Measurements from ENCODE around the gene ESYT3. TPM values are rescaled to one million over a fixed set of nuclear protein-coding genes. Genes with fewer than 3 reads are reported as not detected.

Gene ESYT3, protein sequence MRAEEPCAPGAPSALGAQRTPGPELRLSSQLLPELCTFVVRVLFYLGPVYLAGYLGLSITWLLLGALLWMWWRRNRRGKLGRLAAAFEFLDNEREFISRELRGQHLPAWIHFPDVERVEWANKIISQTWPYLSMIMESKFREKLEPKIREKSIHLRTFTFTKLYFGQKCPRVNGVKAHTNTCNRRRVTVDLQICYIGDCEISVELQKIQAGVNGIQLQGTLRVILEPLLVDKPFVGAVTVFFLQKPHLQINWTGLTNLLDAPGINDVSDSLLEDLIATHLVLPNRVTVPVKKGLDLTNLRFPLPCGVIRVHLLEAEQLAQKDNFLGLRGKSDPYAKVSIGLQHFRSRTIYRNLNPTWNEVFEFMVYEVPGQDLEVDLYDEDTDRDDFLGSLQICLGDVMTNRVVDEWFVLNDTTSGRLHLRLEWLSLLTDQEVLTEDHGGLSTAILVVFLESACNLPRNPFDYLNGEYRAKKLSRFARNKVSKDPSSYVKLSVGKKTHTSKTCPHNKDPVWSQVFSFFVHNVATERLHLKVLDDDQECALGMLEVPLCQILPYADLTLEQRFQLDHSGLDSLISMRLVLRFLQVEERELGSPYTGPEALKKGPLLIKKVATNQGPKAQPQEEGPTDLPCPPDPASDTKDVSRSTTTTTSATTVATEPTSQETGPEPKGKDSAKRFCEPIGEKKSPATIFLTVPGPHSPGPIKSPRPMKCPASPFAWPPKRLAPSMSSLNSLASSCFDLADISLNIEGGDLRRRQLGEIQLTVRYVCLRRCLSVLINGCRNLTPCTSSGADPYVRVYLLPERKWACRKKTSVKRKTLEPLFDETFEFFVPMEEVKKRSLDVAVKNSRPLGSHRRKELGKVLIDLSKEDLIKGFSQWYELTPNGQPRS
- total RNA-seq = under 1 TPM; 0.43 to 0.50 TPM

DNA sequence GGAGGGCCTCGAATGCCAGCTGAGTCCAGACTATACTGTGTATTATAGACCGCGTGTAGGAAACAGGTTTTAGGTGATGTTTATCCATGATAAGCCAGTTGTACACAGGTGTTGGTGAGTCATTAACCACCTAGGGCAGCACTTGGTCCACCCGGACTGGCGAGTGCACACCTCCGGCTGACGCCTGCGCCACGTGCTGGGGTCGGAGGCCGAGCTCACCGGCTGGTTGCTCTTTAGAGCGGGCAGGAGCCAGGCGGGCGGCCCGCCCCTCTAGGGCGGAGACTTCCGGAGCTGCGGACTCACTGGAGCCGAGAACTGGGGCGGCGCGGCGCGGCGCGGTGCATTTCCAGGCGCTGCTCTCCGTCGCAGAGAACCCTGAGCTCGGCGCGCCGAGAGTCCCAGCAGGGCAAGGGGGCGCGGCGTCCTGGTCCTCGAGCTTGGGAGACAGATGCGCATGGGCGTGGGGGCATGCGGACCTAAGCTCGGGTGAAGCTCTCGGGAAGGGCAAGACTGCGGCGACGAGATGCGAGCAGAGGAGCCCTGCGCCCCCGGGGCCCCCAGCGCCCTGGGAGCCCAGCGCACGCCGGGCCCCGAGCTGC, at the start of gene ESYT3:
ESYT3 (plus strand) TSS at position 341 of the 599 bp plus-strand sequence; CDS start at position 524, 183 bp downstream.
- Mint-ChIP-seq H3K4me1 (peaks cover 15% of the 10 kb centered on the region), H3K27me3 (peaks cover 52% of the 10 kb centered on the region), H3K36me3 (ENCODE audit: low read depth) (no peaks in the 10 kb centered on the region), H3K27ac (no peak within 1 kb of the TSS), H3K4me3 (peak within 1 kb of the TSS; percentile 72), H3K9me3 (no peaks in the 10 kb centered on the region)
- CTCF ChIA-PET = interaction anchor here (0.6 to 2.2 kb wide), 11 partner anchors 12 to 502 kb away, joined by 3 to 18 read pairs (median 4); partner anchors contain the start of gene CEP70
- POLR2A ChIA-PET = interaction anchor here (0.6 to 2.0 kb wide), 7 partner anchors 16 to 481 kb away, joined by 3 to 6 read pairs (median 3); partner anchors contain the start of gene CEP70
- peak; percentile 72 for DNase-seq

GRCh38 chr3:138384976-138385375, 49.4 kb upstream of the ESYT3 start:
- no peaks in the 10 kb centered on the region for H3K36me3 Mint-ChIP-seq (ENCODE audit: low read depth)
- H3K4me3 Mint-ChIP-seq = no peak overlapping the region
- POLR2A ChIA-PET = no interaction called here
- peaks cover 12% of the 10 kb centered on the region for H3K27me3 Mint-ChIP-seq
- H3K9me3 Mint-ChIP-seq = no peaks in the 10 kb centered on the region
- no peak for DNase-seq
- CTCF ChIA-PET = no interaction called here
- H3K27ac Mint-ChIP-seq = no peak overlapping the region
- H3K4me1 Mint-ChIP-seq = no peaks in the 10 kb centered on the region

GRCh38 chr3:138389144-138389601, 45.2 kb upstream of the ESYT3 start:
- no peak for DNase-seq
- H3K36me3 Mint-ChIP-seq (ENCODE audit: low read depth) = no peaks in the 10 kb centered on the region

GRCh38 chr3:138389841-138390581, 44.4 kb upstream of the ESYT3 start:
- no peaks in the 10 kb centered on the region for H3K36me3 Mint-ChIP-seq (ENCODE audit: low read depth)
- H3K4me1 Mint-ChIP-seq = no peaks in the 10 kb centered on the region
- no peaks in the 10 kb centered on the region for H3K9me3 Mint-ChIP-seq
- H3K27me3 Mint-ChIP-seq = peaks cover 2% of the 10 kb centered on the region
- no peak overlapping the region for H3K27ac Mint-ChIP-seq
- ChIA-PET POLR2A (no interaction called here), CTCF (no interaction called here)
- no peak for DNase-seq
- H3K4me3 Mint-ChIP-seq = no peak overlapping the region

More at GRCh38 chr3:138389144-138389601, 45.2 kb upstream of the ESYT3 start:
- ChIA-PET CTCF (no interaction called here), POLR2A (no interaction called here)
- H3K9me3 Mint-ChIP-seq = no peaks in the 10 kb centered on the region
- no peaks in the 10 kb centered on the region for H3K4me1 Mint-ChIP-seq
- no peak overlapping the region for H3K4me3 Mint-ChIP-seq
- H3K27me3 Mint-ChIP-seq = peaks cover 9% of the 10 kb centered on the region
- H3K27ac Mint-ChIP-seq = no peak overlapping the region

GRCh38 chr3:138390582-138390932, 43.9 kb upstream of the ESYT3 start:
- ChIA-PET CTCF (no interaction called here), POLR2A (no interaction called here)
- Mint-ChIP-seq H3K27ac (no peak overlapping the region), H3K27me3 (peaks cover 2% of the 10 kb centered on the region), H3K4me3 (no peak overlapping the region), H3K36me3 (ENCODE audit: low read depth) (no peaks in the 10 kb centered on the region), H3K4me1 (no peaks in the 10 kb centered on the region), H3K9me3 (no peaks in the 10 kb centered on the region)
- no peak for DNase-seq

DNA sequence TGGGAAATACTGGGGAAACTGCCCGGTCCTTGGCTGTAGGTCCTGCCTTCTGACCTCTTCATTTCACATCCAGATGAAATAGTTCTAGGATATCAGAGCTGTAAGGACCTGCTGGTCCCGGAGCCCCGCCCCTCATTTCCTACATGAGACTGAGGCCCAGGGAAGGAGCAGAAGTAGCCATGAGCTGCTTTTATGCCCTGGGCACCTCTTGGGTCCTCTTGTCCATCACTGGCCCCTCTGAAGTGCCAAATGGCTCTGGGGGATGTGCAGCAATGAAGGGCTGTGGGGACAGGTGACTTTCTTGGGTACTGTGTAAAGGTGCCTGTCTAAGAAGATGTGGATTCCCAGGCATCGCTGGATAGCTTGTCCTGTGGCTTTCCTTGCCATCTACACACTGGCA, 40.3 kb upstream of the ESYT3 start:
- no peak for DNase-seq
- no peaks in the 10 kb centered on the region for H3K36me3 Mint-ChIP-seq (ENCODE audit: low read depth)
- H3K4me3 Mint-ChIP-seq = no peak overlapping the region
- peaks cover 4% of the 10 kb centered on the region for H3K27me3 Mint-ChIP-seq
- H3K4me1 Mint-ChIP-seq = no peaks in the 10 kb centered on the region
- H3K27ac Mint-ChIP-seq = no peak overlapping the region
- H3K9me3 Mint-ChIP-seq = no peaks in the 10 kb centered on the region
- ChIA-PET POLR2A (no interaction called here), CTCF (interaction anchor here (0.6 kb wide), 1 partner anchor 551 kb away, joined by 3 read pairs; no protein-coding TSS in a partner anchor)

DNA sequence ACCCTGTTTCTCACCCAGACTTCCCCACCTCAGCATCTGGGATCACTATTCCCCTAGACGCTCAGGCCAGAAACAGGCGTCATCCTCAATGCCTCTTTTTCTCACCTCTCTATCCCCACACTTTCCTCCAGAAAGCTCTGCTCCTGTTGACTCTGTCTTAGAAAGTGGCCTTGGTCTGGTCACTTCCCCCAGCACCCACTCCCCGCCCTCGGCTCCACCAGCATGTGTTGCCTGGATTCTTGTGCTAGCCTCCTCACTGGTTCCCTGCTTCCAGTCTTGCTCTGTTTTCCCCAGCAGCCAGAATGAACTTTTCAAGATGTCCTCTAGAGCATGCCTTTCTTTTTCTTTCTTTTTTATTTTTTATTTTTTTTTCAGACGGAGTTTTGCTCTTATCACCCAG, 39.7 kb upstream of the ESYT3 start:
- Mint-ChIP-seq H3K4me1 (no peaks in the 10 kb centered on the region), H3K27ac (no peak overlapping the region), H3K9me3 (no peaks in the 10 kb centered on the region), H3K4me3 (no peak overlapping the region), H3K36me3 (ENCODE audit: low read depth) (no peaks in the 10 kb centered on the region), H3K27me3 (peaks cover 4% of the 10 kb centered on the region)
- ChIA-PET CTCF (no interaction called here), POLR2A (no interaction called here)
- DNase-seq = no peak

DNA sequence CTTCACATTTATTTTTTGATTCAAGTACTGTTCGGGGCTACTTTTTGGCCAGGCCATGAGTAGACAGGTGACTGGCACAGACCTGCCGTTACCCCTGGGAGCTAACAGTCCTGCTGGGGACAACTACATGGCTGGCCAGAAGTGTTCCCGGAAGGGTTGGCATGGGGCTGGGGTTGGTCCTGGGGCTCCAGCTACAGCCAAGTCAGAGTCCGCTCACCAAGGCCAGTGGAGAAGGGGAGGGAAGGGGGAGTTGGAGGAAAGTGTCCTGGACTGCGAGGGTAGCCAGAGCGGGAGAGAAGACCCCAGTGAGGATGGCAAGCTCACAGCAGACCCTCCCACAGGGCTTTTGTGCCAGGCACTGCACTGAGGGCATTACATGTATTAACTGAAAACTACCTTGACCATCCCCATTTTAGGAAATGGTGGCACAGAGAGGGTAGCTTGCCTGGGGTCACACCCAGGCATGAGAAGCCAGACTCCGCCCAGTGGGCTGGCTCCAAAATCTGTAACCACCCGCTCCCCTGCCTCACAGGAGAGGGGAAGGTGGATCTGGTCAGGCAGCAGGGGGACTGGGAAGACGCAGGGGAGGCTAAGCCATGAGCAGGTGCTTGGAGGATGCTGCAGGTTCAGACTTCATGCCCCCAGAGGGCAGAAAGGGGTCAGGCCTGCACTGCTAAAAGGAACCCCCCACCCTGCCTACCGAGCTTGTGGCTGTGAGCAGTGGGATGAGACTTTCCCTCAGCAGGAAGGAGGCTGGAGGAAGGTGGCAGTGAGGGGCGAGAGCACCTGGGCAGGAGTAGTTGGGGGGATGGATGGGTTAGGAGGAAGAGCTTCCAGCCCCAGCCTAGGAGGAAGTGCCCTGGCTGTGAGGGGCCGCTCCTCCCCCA, 38.3 kb upstream of the ESYT3 start:
- Mint-ChIP-seq H3K27ac (no peak overlapping the region), H3K36me3 (ENCODE audit: low read depth) (no peaks in the 10 kb centered on the region), H3K27me3 (peaks cover 4% of the 10 kb centered on the region), H3K4me3 (no peak overlapping the region), H3K9me3 (no peaks in the 10 kb centered on the region), H3K4me1 (no peaks in the 10 kb centered on the region)
- DNase-seq = no peak
- POLR2A ChIA-PET = no interaction called here
- CTCF ChIA-PET = interaction anchor here (2.7 kb wide), 1 partner anchor 21 kb away, joined by 7 read pairs; no protein-coding TSS in a partner anchor

GRCh38 chr3:138396752-138397410, 37.5 kb upstream of the ESYT3 start:
- Mint-ChIP-seq H3K4me1 (no peaks in the 10 kb centered on the region), H3K27ac (no peak overlapping the region), H3K9me3 (no peaks in the 10 kb centered on the region), H3K36me3 (ENCODE audit: low read depth) (no peaks in the 10 kb centered on the region), H3K27me3 (peaks cover 4% of the 10 kb centered on the region), H3K4me3 (no peak overlapping the region)
- ChIA-PET CTCF (interaction anchor here (0.5 to 2.7 kb wide), 2 partner anchors 21 to 134 kb away, joined by 3 to 7 read pairs; no protein-coding TSS in a partner anchor), POLR2A (no interaction called here)
- DNase-seq = no peak

DNA sequence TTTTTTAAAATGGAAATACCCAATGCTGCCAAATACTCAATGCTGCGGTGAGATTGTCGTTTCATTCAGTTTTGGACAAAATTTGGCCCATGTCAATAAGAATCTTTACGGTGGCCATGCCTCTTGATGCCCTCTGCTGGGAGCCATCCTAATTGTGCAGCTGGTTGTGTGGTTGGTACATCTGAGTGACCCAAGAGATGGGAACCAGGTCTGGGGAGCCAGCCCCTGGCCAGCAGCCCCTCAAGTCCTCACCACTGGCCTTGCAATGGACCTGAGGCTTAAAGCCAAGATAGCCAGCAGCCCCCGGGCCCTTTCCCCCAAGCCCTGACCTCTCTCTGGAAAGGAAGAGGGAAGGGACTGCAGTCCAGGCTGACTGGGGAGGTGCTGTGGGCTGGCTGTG, 36.4 kb upstream of the ESYT3 start:
- Mint-ChIP-seq H3K4me1 (no peaks in the 10 kb centered on the region), H3K9me3 (no peaks in the 10 kb centered on the region), H3K36me3 (ENCODE audit: low read depth) (no peaks in the 10 kb centered on the region), H3K27me3 (peaks cover 3% of the 10 kb centered on the region), H3K4me3 (no peak overlapping the region), H3K27ac (no peak overlapping the region)
- ChIA-PET CTCF (interaction anchor here (0.7 to 2.7 kb wide), 2 partner anchors 19 to 21 kb away, joined by 3 to 7 read pairs; no protein-coding TSS in a partner anchor), POLR2A (no interaction called here)
- no peak for DNase-seq

DNA sequence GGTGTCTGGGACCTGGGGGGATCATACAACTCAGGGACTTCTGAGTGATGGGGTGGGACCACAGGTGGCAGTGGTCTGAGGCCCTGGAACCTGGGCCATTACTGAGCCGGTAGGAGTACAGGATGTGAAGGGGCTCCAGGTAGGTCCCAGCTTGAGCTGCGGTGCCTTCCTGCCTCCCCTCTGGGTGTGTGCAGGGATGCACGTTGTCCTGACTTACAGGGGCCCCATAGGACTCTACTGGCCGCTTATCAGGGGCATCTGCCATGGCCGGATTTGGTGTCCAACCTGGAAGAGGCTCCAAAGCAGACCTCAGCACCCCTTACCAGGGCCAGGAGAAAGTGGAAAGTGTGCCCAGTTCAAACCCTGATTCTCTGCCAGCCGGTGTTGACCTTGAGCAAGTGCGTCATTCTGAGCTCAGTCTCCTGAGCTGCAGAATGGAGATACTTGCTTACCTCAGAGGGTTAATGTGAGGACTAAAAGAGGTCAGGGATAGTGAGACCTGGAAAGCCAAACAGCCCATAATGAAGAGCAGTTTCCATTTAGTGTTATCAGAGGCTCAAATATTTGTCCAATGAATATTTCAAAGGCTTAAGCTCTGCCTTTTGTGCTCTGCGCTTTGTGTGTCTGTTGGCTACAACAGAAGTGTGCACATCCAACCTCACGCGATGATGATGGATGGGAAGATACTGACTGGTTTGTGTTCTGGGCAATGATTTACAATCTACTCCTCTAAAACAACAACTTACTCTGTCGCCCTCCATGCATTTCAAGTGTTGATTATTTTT, 35.4 kb upstream of the ESYT3 start:
- POLR2A ChIA-PET = interaction anchor here (0.5 kb wide), 1 partner anchor 1529 kb away, joined by 3 read pairs; no protein-coding TSS in a partner anchor
- Mint-ChIP-seq H3K9me3 (no peaks in the 10 kb centered on the region), H3K27ac (no peak overlapping the region), H3K36me3 (ENCODE audit: low read depth) (no peaks in the 10 kb centered on the region), H3K4me1 (no peaks in the 10 kb centered on the region), H3K27me3 (peaks cover 4% of the 10 kb centered on the region), H3K4me3 (no peak overlapping the region)
- CTCF ChIA-PET = interaction anchor here (0.9 kb wide), 1 partner anchor 19 kb away, joined by 3 read pairs; no protein-coding TSS in a partner anchor
- no peak for DNase-seq

All from activated CD4-positive, alpha-beta memory T cell treated with anti-CD3 and anti-CD28 coated beads, Interleukin-2, amount 10 ng/mL, durations not matched to agents 7 days and 5 days (primary cell).